PFSK-1 (cell line): Measurements from ENCODE around the gene MRPL41.

Source experiments
- POLR2AphosphoS5 ChIP-seq: IDR thresholded peaks from 2 replicates; pipeline ENCODE4 v1.6.1; 2012; ENCODE audit warnings: low read depth, mild to moderate bottlenecking, control low read depth, low read length, moderate library complexity
- REST ChIP-seq, 2 experiments: IDR thresholded peaks; 2 replicates each; pipeline versions ENCODE4 v1.6.1 to v1.8.0; 2011 to 2012; ENCODE audit warnings: low read depth in 2 of 2, low read length in 2 of 2, control low read depth in 1 of 2, inconsistent platforms in 1 of 2, mild to moderate bottlenecking in 1 of 2, moderate library complexity in 1 of 2; ENCODE audit not compliant: insufficient read depth in 1 of 2
- SIN3A ChIP-seq: IDR thresholded peaks from 2 replicates; pipeline ENCODE4 v1.6.1; 2012; ENCODE audit warnings: mild to moderate bottlenecking, low read length, moderate library complexity, borderline replicate concordance; ENCODE audit not compliant: insufficient read depth
- TAF1 ChIP-seq: IDR thresholded peaks from 2 replicates; pipeline ENCODE4 v1.6.1; 2012; ENCODE audit warnings: low read length, control low read depth, borderline replicate concordance; ENCODE audit not compliant: insufficient read depth

- TF ChIP-seq POLR2AphosphoS5 = no peak
- TF ChIP-seq REST (IDR thresholded peaks at IDR 0.05; ENCODE audit: insufficient read depth in 1 of 2, low read depth in 2 of 2, low read length in 2 of 2) = no peak
- TF ChIP-seq SIN3A = no peak
- no peak for TF ChIP-seq TAF1
Measured at GRCh38 chr9:137509198-137509597, 42.5 kb upstream of the MRPL41 start.
